ENCODE measurements around the gene NBAS.

DNA sequence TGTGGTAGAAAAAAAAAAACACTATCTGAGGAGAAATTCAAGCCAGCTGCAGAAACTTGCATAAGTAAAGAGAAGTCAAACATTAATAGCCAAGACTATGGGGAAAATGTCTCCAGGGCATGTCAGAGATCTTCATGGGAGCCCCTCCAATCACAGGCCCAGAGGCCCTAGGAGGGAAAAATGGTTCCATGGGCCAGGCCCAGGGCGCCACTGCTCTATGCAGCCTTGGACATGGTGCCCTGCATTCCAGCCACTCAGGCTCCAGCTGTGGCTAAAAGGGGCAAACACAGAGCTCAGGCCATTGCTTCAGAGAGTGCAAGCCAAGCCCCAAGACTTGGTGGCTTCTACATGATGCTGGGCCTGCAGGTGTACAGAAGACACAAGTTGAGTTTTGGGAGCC lies 354.7 kb downstream of the NBAS start:
- TF ChIP-seq, protein P1, sequence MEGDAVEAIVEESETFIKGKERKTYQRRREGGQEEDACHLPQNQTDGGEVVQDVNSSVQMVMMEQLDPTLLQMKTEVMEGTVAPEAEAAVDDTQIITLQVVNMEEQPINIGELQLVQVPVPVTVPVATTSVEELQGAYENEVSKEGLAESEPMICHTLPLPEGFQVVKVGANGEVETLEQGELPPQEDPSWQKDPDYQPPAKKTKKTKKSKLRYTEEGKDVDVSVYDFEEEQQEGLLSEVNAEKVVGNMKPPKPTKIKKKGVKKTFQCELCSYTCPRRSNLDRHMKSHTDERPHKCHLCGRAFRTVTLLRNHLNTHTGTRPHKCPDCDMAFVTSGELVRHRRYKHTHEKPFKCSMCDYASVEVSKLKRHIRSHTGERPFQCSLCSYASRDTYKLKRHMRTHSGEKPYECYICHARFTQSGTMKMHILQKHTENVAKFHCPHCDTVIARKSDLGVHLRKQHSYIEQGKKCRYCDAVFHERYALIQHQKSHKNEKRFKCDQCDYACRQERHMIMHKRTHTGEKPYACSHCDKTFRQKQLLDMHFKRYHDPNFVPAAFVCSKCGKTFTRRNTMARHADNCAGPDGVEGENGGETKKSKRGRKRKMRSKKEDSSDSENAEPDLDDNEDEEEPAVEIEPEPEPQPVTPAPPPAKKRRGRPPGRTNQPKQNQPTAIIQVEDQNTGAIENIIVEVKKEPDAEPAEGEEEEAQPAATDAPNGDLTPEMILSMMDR (IDR thresholded peaks at IDR 0.05; ENCODE audit: low read length), result no peak
- TF ChIP-seq EZH2 (IDR thresholded peaks at IDR 0.05; ENCODE audit: borderline replicate concordance, low read length), result no peak

Measured in OCI-LY1 (cell line).